Uterus (tissue), 4 donors: ENCODE measurements around the gene SHANK2. TPM values are rescaled to one million over a fixed set of nuclear protein-coding genes. Genes with fewer than 3 reads are reported as not detected.

Experiments used
- DNase-seq, 2 donors: peaks; one replicate each; pipeline ENCODE4 v3.0.0-alpha.2; 2019 to 2020
- H3K27ac ChIP-seq, 2 donors: fragments of 200-600 bp; sonication (generic); 1 replicate in 1 of 2; 2 replicates in 1 of 2; pipeline ENCODE4 v1.5.1; 2016 to 2018
- H3K27me3 ChIP-seq, 2 donors: fragments of 200-600 bp; sonication (generic); one replicate each; pipeline ENCODE4 v1.5.1; 2018 to 2019; ENCODE audit warnings: control low read depth in 1 of 2
- H3K36me3 ChIP-seq, 2 donors: fragments of 200-600 bp; sonication (generic); one replicate each; pipeline ENCODE4 v1.5.1; 2019; ENCODE audit warnings: control low read depth in 1 of 2
- H3K4me1 ChIP-seq, 2 donors: fragments of 200-600 bp; sonication (generic); one replicate each; pipeline ENCODE4 v1.5.1; 2018 to 2019; ENCODE audit warnings: control low read depth in 1 of 2
- H3K4me3 ChIP-seq, 2 donors: fragments of 200-600 bp; sonication (generic); 1 replicate in 1 of 2; 2 replicates in 1 of 2; pipeline ENCODE4 v1.5.1; 2018 to 2019; ENCODE audit warnings: mild to moderate bottlenecking in 1 of 2
- H3K9me3 ChIP-seq, 2 donors: fragments of 200-600 bp; sonication (generic); one replicate each; pipeline ENCODE4 v1.5.1; 2019; ENCODE audit warnings: control low read depth in 1 of 2
- CTCF ChIP-seq, 4 experiments: fragments of 200-600 bp in 2 of 4; fragments of 450-650 bp in 2 of 4; sonication (generic) in 2 of 4; IDR thresholded peaks; one replicate each; pipeline ENCODE4 v1.5.1; 2016 to 2019; ENCODE audit warnings: antibody characterized with exemption in 4 of 4, mild to moderate bottlenecking in 2 of 4, moderate library complexity in 1 of 4
- POLR2A ChIP-seq, 2 donors: fragments of 450-650 bp; IDR thresholded peaks; one replicate each; pipeline ENCODE4 v1.6.1; 2016; ENCODE audit warnings: antibody characterized with exemption in 2 of 2, mild to moderate bottlenecking in 1 of 2, moderate library complexity in 1 of 2
- intact Hi-C: fragments of 100-400 bp; cut with DNase I; formaldehyde crosslinking; loops from one replicate; pipeline ENCODE4 v1.15.1; 2023; ENCODE audit warnings: low total_unique reads
- total RNA-seq, 4 donors: library from RNA; depleted of rRNA in 3 of 4; stranded (reverse); fragments of >200 nt in 3 of 4; gene quantifications; one replicate each; pipeline versions ENCODE4 v1.1.0 to v1.2.4, GENCODE V29; 2014 to 2023
- donor health status: DM: yes; HTN: yes; CAD: no.

SHANK2 gene
- total RNA-seq, 4 donors from 2014 or later, result 0.51 to 6.8 (median 0.99) TPM

GRCh38 chr11:71285111-71285510, 32.7 kb upstream of the SHANK2 start:
- TF ChIP-seq CTCF (IDR thresholded peaks at IDR 0.05), result no peak
- Histone ChIP-seq H3K36me3 (no peaks in the 10 kb centered on the region), H3K27me3 (no peaks in the 10 kb centered on the region), H3K9me3 (no peaks in the 10 kb centered on the region), H3K4me3 (no peak overlapping the region), H3K4me1 (no peaks in the 10 kb centered on the region), H3K27ac (no peak overlapping the region)
- intact Hi-C loops, result no loop called here
- no peak for DNase-seq

GRCh38 chr11:71284525-71285092, 32.2 kb upstream of the SHANK2 start:
- TF ChIP-seq POLR2A (IDR thresholded peaks at IDR 0.05) (no peak), CTCF (IDR thresholded peaks at IDR 0.05) (no peak)
- H3K27me3 ChIP-seq, result no peaks in the 10 kb centered on the region
- H3K4me3 ChIP-seq, result no peak overlapping the region
- H3K9me3 ChIP-seq, result no peaks in the 10 kb centered on the region
- no peak for DNase-seq
- intact Hi-C loops, result no loop called here
- H3K36me3 ChIP-seq, result no peaks in the 10 kb centered on the region
- H3K4me1 ChIP-seq, result no peaks in the 10 kb centered on the region
- H3K27ac ChIP-seq, result no peak overlapping the region

GRCh38 chr11:71283971-71284441, 31.6 kb upstream of the SHANK2 start:
- no peaks in the 10 kb centered on the region for H3K9me3 ChIP-seq
- H3K4me1 ChIP-seq, result no peaks in the 10 kb centered on the region
- no peaks in the 10 kb centered on the region for H3K27me3 ChIP-seq
- no peak overlapping the region for H3K27ac ChIP-seq
- TF ChIP-seq CTCF (IDR thresholded peaks at IDR 0.05), result no peak
- TF ChIP-seq POLR2A (IDR thresholded peaks at IDR 0.05), result no peak
- H3K36me3 ChIP-seq, result no peaks in the 10 kb centered on the region
- no peak overlapping the region for H3K4me3 ChIP-seq
- DNase-seq, result no peak
- intact Hi-C loops, result no loop called here

GRCh38 chr11:71282581-71283351, 30.4 kb upstream of the SHANK2 start:
- no peak for DNase-seq
- Histone ChIP-seq H3K4me1 (no peaks in the 10 kb centered on the region), H3K9me3 (no peaks in the 10 kb centered on the region), H3K4me3 (no peak overlapping the region), H3K27ac (no peak overlapping the region), H3K27me3 (no peaks in the 10 kb centered on the region), H3K36me3 (no peaks in the 10 kb centered on the region)
- TF ChIP-seq CTCF (IDR thresholded peaks at IDR 0.05), result no peak
- no peak for TF ChIP-seq POLR2A (IDR thresholded peaks at IDR 0.05)
- intact Hi-C loops, result no loop called here

- Histone ChIP-seq H3K27ac (no peak overlapping the region), H3K4me1 (no peaks in the 10 kb centered on the region), H3K9me3 (no peaks in the 10 kb centered on the region), H3K4me3 (no peak overlapping the region), H3K36me3 (no peaks in the 10 kb centered on the region), H3K27me3 (no peaks in the 10 kb centered on the region)
- intact Hi-C loops, result no loop called here
- DNase-seq, result no peak
- TF ChIP-seq CTCF (IDR thresholded peaks at IDR 0.05), result no peak
Observed at GRCh38 chr11:71281831-71282230, 29.5 kb upstream of the SHANK2 start.
